Activated CD8-positive, alpha-beta memory T cell treated with anti-CD3 and anti-CD28 coated beads for 24 hours (primary cell): ENCODE measurements around the gene EIF3F.

ENCODE experiments used
- DNase-seq: peaks from one replicate; pipeline ENCODE4 v3.0.0-alpha.2; 2020

The EIF3F gene

GRCh38 chr11:7994581-7995278 lies 7.6 kb downstream of the EIF3F start:
- DNase-seq: no peak

- no peak for DNase-seq
Measured at GRCh38 chr11:7999795-8000194, 12.7 kb downstream of the EIF3F start.

GRCh38 chr11:8000390-8000789 lies 13.3 kb downstream of the EIF3F start:
- no peak for DNase-seq

- no peak for DNase-seq
Measured at GRCh38 chr11:8002676-8003075, 15.5 kb downstream of the EIF3F start.

GRCh38 chr11:8003187-8003586 lies 16.1 kb downstream of the EIF3F start:
- DNase-seq: no peak

- no peak for DNase-seq
Measured at GRCh38 chr11:8004008-8004407, 16.9 kb downstream of the EIF3F start.

GRCh38 chr11:8005556-8005955 lies 18.4 kb downstream of the EIF3F start:
- DNase-seq: no peak

GRCh38 chr11:8006349-8006977 lies 19.3 kb downstream of the EIF3F start:
- DNase-seq: peak; percentile 69

GRCh38 chr11:8008212-8008611 lies 21.1 kb downstream of the EIF3F start:
- DNase-seq: no peak

- DNase-seq: no peak
Measured at GRCh38 chr11:8009856-8010255, 22.7 kb downstream of the EIF3F start.

GRCh38 chr11:8011371-8011770 lies 24.2 kb downstream of the EIF3F start:
- DNase-seq: peak; percentile 19

GRCh38 chr11:8011981-8012444 lies 24.9 kb downstream of the EIF3F start:
- no peak for DNase-seq

- peak; percentile 24 for DNase-seq
Measured at GRCh38 chr11:8013833-8014232, 26.7 kb downstream of the EIF3F start.

GRCh38 chr11:8015753-8016239 lies 28.7 kb downstream of the EIF3F start:
- DNase-seq: peak; percentile 15

GRCh38 chr11:8016440-8016839 lies 29.3 kb downstream of the EIF3F start:
- peak; percentile 33 for DNase-seq

- DNase-seq: peak; percentile 52
Measured at GRCh38 chr11:8017071-8017470, 29.9 kb downstream of the EIF3F start.

- DNase-seq: peak; percentile 46
Measured at GRCh38 chr11:8017894-8018483, 30.9 kb downstream of the EIF3F start.

- peak; percentile 78 for DNase-seq
Measured at GRCh38 chr11:8018484-8019313, 31.6 kb downstream of the EIF3F start.

- peak; percentile 68 for DNase-seq
Measured at GRCh38 chr11:8019314-8020243, 32.4 kb downstream of the EIF3F start.

GRCh38 chr11:8020244-8020597 lies 33.1 kb downstream of the EIF3F start:
- DNase-seq: peak; percentile 47

- no peak for DNase-seq
Measured at GRCh38 chr11:8021920-8022319, 34.8 kb downstream of the EIF3F start.

- peak; percentile 11 for DNase-seq
Measured at GRCh38 chr11:8022876-8023275, 35.7 kb downstream of the EIF3F start.
